Pancreas (tissue), 10 donors: ENCODE results near the gene NUDT3. TPM values are rescaled to one million over a fixed set of nuclear protein-coding genes. Genes with fewer than 3 reads are reported as not detected.
A peak's percentile ranks its signal among the peaks of the same experiment; 100 is the strongest.
"Not testable (repeated sequence)": the region's sequence is repeated elsewhere in the genome, so short reads cannot be mapped to it uniquely, and the experiment has no call there.

Source experiments
- ATAC-seq, 4 donors: fragments of 200-7000 bp; cut with Tn5 transposase; one replicate each; pipeline versions ENCODE4 v1.8.0 to v1.9.1; 2020; ENCODE audit warnings: mild to moderate bottlenecking in 4 of 4, moderate library complexity in 4 of 4
- DNase-seq, 6 donors: peaks; one replicate each; pipeline ENCODE4 v3.0.0-alpha.2; 2020
- FAIRE-seq: peaks from 2 replicates; lab custom pipeline; 2012; peaks lifted over from hg19 to GRCh38; lab: Jason Lieb, UNC
- H3K27ac ChIP-seq, 4 donors: fragments of 200-600 bp; sonication (generic); 1 replicate in 3 of 4; 2 replicates in 1 of 4; pipeline versions ENCODE4 v1.5.0 to v1.8.0; 2020
- H3K27me3 ChIP-seq, 4 donors: fragments of 200-600 bp; one replicate each; pipeline ENCODE4 v1.8.0; 2021
- H3K36me3 ChIP-seq, 3 donors: fragments of 200-600 bp; sonication (generic) in 1 of 3; one replicate each; pipeline versions ENCODE4 v1.5.0 to v1.8.0; 2020 to 2021
- H3K4me1 ChIP-seq, 3 donors: fragments of 200-600 bp; one replicate each; pipeline ENCODE4 v1.8.0; 2021
- H3K4me3 ChIP-seq, 4 donors: fragments of 200-600 bp; sonication (generic) in 2 of 4; one replicate each; pipeline versions ENCODE4 v1.5.0 to v1.8.0; 2020 to 2021
- H3K9me3 ChIP-seq, 4 donors: fragments of 200-600 bp; one replicate each; pipeline ENCODE4 v1.8.0; 2021
- WGBS, 2 donors: extraction: QIAGEN DNeasy Blood & Tissue Kit; methylation state at CpG; one replicate each; pipeline ENCODE4 v1.1.7; 2013; 5-methylcytosine and 5-hydroxymethylcytosine counted together
- intact Hi-C, 3 donors: fragments of 100-400 bp; cut with DNase I; formaldehyde crosslinking; loops; one replicate each; pipeline versions ENCODE4 v1.11.1 to v1.14.2; 2022
- polyA plus RNA-seq, 2 donors: library from polyadenylated mRNA; stranded (reverse); fragments of 200-250 nt; gene quantifications; one replicate each; pipeline ENCODE4 v1.2.3, GENCODE V29; 2013
- total RNA-seq, 6 donors: library from RNA; stranded (reverse); fragmentation: NEBNext Ultra II Directional in 4 of 6; extraction: Animal tissue kit (Norgen Biotek cat#: 25700) in 4 of 6; gene quantifications; one replicate each; pipeline versions ENCODE4 v1.2.1 to v1.2.4, GENCODE V29; 2021 to 2023
- TF ChIP-seq, protein P1 (sequence below), 4 donors: fragments of 200-600 bp; sonication (generic) in 3 of 4; IDR thresholded peaks; one replicate each; pipeline versions ENCODE4 v1.5.0 to v1.8.0; 2021; ENCODE audit warnings: antibody characterized with exemption in 4 of 4
- donor health status: healthy with polysubstance abuse.
- donor health status: DM: no; HTN: no; CAD: no; lungs with moderate emphysema.
- donor health status: DM: no; HTN: no; CAD: no.
- donor health status: control.
- donor health status: control.
- donor health status: Bipolar disorder and iron deficiency.
- donor health status: DM: yes; HTN: yes; CAD: no.
- donor health status: DM: no; HTN: no; CAD: no.
- donor health status: DM: no; HTN: no; CAD: no.
- donor health status: DM: yes; HTN: yes; CAD: no.

Gene NUDT3
- total and polyA plus RNA-seq, 8 donors = 7.1 to 20.7 (median 14.0) TPM

- FAIRE-seq = no peak
- peak in 1 of 4 donors; percentile 22 for ATAC-seq
Measured at GRCh38 chr6:34374508-34374907, 18.0 kb downstream of the NUDT3 start.

DNA sequence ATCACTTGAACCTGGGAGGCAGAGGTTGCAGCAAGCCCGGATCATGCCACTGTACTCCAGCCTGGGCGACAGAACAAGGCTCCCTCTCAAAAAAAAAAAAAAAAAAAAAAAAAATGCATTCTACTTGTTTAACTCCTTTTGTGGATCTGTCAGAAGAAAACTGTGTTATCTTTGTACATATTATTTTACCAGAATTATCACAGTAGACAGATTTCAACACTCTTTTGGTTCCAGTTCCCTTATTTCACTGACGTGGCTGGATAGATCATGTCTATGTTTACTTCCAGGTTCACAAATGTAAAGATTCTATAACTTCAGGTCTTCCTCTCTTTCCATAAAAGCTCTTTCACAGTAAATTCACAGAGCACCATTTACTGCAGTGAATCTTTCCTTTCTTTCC lies 18.4 kb downstream of the NUDT3 start:
- no peak for FAIRE-seq
- WGBS, 2 donors = 39 to 47% methylated on average over 3 of the region's 3 CpGs
- no peak for DNase-seq
- Histone ChIP-seq H3K4me1 (peaks cover 0 to 5% (median 0%) of the 10 kb centered on the region in 3 donors), H3K27me3 (no peaks in the 10 kb centered on the region), H3K4me3 (no peak overlapping the region), H3K36me3 (no peaks in the 10 kb centered on the region), H3K9me3 (no peaks in the 10 kb centered on the region), H3K27ac (no peak overlapping the region)
- intact Hi-C loops = no loop called here
- TF ChIP-seq, protein P1, sequence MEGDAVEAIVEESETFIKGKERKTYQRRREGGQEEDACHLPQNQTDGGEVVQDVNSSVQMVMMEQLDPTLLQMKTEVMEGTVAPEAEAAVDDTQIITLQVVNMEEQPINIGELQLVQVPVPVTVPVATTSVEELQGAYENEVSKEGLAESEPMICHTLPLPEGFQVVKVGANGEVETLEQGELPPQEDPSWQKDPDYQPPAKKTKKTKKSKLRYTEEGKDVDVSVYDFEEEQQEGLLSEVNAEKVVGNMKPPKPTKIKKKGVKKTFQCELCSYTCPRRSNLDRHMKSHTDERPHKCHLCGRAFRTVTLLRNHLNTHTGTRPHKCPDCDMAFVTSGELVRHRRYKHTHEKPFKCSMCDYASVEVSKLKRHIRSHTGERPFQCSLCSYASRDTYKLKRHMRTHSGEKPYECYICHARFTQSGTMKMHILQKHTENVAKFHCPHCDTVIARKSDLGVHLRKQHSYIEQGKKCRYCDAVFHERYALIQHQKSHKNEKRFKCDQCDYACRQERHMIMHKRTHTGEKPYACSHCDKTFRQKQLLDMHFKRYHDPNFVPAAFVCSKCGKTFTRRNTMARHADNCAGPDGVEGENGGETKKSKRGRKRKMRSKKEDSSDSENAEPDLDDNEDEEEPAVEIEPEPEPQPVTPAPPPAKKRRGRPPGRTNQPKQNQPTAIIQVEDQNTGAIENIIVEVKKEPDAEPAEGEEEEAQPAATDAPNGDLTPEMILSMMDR (IDR thresholded peaks at IDR 0.05) = no peak
- ATAC-seq = peak in 2 of 4 donors; percentile 53 to 56

More at GRCh38 chr6:34374508-34374907, 18.0 kb downstream of the NUDT3 start:
- intact Hi-C loops = no loop called here
- Histone ChIP-seq H3K27ac (no peak overlapping the region), H3K27me3 (no peaks in the 10 kb centered on the region), H3K4me1 (peaks cover 0 to 5% (median 0%) of the 10 kb centered on the region in 3 donors), H3K36me3 (no peaks in the 10 kb centered on the region), H3K4me3 (no peak overlapping the region), H3K9me3 (no peaks in the 10 kb centered on the region)
- WGBS, 2 donors = 73 to 78% methylated on average over 4 of the region's 4 CpGs
- TF ChIP-seq, protein P1 (IDR thresholded peaks at IDR 0.05) = no peak
- no peak for DNase-seq

DNA sequence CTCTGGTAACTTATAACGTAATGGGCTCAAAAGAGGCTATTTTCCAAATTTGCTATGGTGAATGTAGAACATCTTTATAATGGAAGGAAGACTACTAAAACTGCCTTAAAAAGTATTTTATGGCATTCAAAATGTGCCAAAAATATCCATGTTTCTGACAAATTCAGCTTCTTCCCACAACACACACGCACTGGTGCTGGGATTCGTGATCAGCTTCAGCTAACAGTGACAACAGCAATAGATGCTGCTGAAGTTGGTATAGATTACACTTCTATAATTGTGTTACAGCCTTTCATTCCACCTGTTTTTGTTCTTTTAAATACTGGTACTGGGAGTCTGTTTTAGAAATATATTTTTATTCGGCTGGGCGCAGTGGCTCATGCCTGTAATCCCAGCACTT lies 19.0 kb downstream of the NUDT3 start:
- Histone ChIP-seq H3K4me1 (peaks cover 0 to 5% (median 0%) of the 10 kb centered on the region in 3 donors), H3K9me3 (no peaks in the 10 kb centered on the region), H3K27me3 (no peaks in the 10 kb centered on the region), H3K4me3 (no peak overlapping the region), H3K27ac (no peak overlapping the region), H3K36me3 (no peaks in the 10 kb centered on the region)
- intact Hi-C loops = no loop called here
- no peak for DNase-seq
- ATAC-seq = no peak
- no peak for FAIRE-seq
- TF ChIP-seq, protein P1 (IDR thresholded peaks at IDR 0.05) = no peak
- WGBS, 2 donors = 94 to 95% methylated on average over 5 of the region's 5 CpGs

GRCh38 chr6:34371865-34372264 lies 20.6 kb downstream of the NUDT3 start:
- H3K27me3 ChIP-seq, FAIRE-seq, H3K9me3 ChIP-seq, H3K4me3 ChIP-seq, H3K27ac ChIP-seq, intact Hi-C loops, H3K4me1 ChIP-seq, H3K36me3 ChIP-seq, ATAC-seq, DNase-seq: not testable (repeated sequence)
- 96 to 98% methylated on average over 5 of the region's 5 CpGs for WGBS, 2 donors

DNA sequence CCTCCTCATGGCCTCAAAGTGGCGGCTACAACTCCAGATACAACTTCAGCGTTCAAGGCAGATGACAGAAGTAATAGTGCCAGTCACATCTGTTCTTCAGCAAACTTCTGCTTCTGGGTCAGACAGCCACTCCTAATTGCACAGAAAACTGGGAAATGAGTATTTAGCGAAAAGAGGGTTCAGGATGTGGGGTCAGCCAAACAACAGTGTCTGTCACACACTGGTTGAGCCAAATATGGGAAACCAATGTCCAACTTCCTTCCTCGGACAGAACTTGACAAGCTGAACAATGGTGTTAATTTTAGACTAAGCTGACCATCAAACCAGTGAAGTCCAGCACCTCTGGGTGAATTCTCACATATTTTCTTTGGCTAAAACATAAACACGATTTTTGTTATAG lies 22.1 kb downstream of the NUDT3 start:
- Histone ChIP-seq H3K27ac (peak overlapping the region in 1 of 4 donors; percentile 10), H3K4me3 (no peak overlapping the region), H3K36me3 (no peaks in the 10 kb centered on the region), H3K9me3 (no peaks in the 10 kb centered on the region), H3K27me3 (no peaks in the 10 kb centered on the region), H3K4me1 (peaks cover 0 to 5% (median 0%) of the 10 kb centered on the region in 3 donors)
- no peak for FAIRE-seq
- WGBS, 2 donors = 82 to 91% methylated on average over 5 of the region's 5 CpGs
- ATAC-seq = peak in 2 of 4 donors; percentile 64 to 75
- TF ChIP-seq, protein P1 (IDR thresholded peaks at IDR 0.05) = no peak
- intact Hi-C loops = no loop called here
- no peak for DNase-seq
